WTC11 (cell line): ENCODE measurements around the gene RAET1E. TPM values are rescaled to one million over a fixed set of nuclear protein-coding genes. Genes with fewer than 3 reads are reported as not detected.
"Not testable (repeated sequence)": the region's sequence is repeated elsewhere in the genome, so short reads cannot be mapped to it uniquely, and the experiment has no call there.

Experiments used
- ATAC-seq: fragments of 200-7000 bp; cut with Tn5 transposase; 2 replicates; pipeline ENCODE4 v1.10.0; 2021; ENCODE audit warnings: mild to moderate bottlenecking, moderate library complexity
- CTCF ChIA-PET: fragments of 300-600 bp; sonication (Branson Sonifier 250); formaldehyde crosslinking; loops from one replicate; lab custom pipeline; 2021; ENCODE audit warnings: antibody characterized with exemption; lab: Charles Lee
- POLR2A ChIA-PET: fragments of 350-600 bp; sonication (Branson Sonifier 250); formaldehyde crosslinking; loops from one replicate; lab custom pipeline; 2021; ENCODE audit warnings: antibody characterized with exemption; lab: Charles Lee
- DNase-seq: peaks from one replicate; pipeline ENCODE4 v3.0.0; 2021; ENCODE audit warnings: low spot score
- H3K27ac Mint-ChIP-seq: 2 replicates; pipeline ENCODE4 v1.8.0; 2021; ENCODE audit warnings: mixed read lengths
- H3K27me3 Mint-ChIP-seq: 2 replicates; pipeline ENCODE4 v1.8.0; 2021; ENCODE audit warnings: low read depth, mild to moderate bottlenecking, moderate library complexity, mixed read lengths
- H3K36me3 Mint-ChIP-seq: 2 replicates; pipeline ENCODE4 v1.8.0; 2021; ENCODE audit warnings: mixed read lengths
- H3K4me1 Mint-ChIP-seq: 2 replicates; pipeline ENCODE4 v1.8.0; 2022; ENCODE audit warnings: mixed read lengths
- H3K4me3 Mint-ChIP-seq: 2 replicates; pipeline ENCODE4 v1.8.0; 2021; ENCODE audit warnings: mild to moderate bottlenecking, moderate library complexity, mixed read lengths
- H3K9me3 Mint-ChIP-seq: 2 replicates; pipeline ENCODE4 v1.8.0; 2021; ENCODE audit warnings: mixed read lengths
- CREB1 ChIP-seq: sonication (generic); formaldehyde crosslinking; IDR thresholded peaks from 2 replicates; pipeline ENCODE4 v1.8.0; 2023; ENCODE audit warnings: mild to moderate bottlenecking, missing genetic modification reagents
- FOXP1 ChIP-seq: sonication (generic); formaldehyde crosslinking; IDR thresholded peaks from 2 replicates; pipeline ENCODE4 v1.8.0; 2022; ENCODE audit warnings: missing genetic modification reagents, mild to moderate bottlenecking, moderate library complexity, borderline replicate concordance
- KAT7 ChIP-seq: sonication (generic); formaldehyde crosslinking; IDR thresholded peaks from 2 replicates; pipeline ENCODE4 v1.8.1; 2023; ENCODE audit warnings: missing genetic modification reagents, mild to moderate bottlenecking, borderline replicate concordance
- MXD4 ChIP-seq: fragments of 250-450 bp; sonication (Bioruptor Pico); IDR thresholded peaks from 2 replicates; pipeline ENCODE4 v1.8.0; 2021; ENCODE audit warnings: mild to moderate bottlenecking, moderate library complexity, borderline replicate concordance
- NFATC4 ChIP-seq: fragments of 250-450 bp; sonication (Bioruptor Pico); IDR thresholded peaks from 2 replicates; pipeline ENCODE4 v1.9.0; 2021; ENCODE audit warnings: mild to moderate bottlenecking
- PRDM15 ChIP-seq: sonication (generic); formaldehyde crosslinking; IDR thresholded peaks from 2 replicates; pipeline ENCODE4 v1.8.0; 2022; ENCODE audit warnings: missing genetic modification reagents
- PRRX2 ChIP-seq: fragments of 250-450 bp; sonication (Bioruptor Pico); IDR thresholded peaks from 2 replicates; pipeline ENCODE4 v1.8.0; 2021; ENCODE audit warnings: mild to moderate bottlenecking
- TCF7 ChIP-seq: sonication (generic); formaldehyde crosslinking; IDR thresholded peaks from 2 replicates; pipeline ENCODE4 v1.8.0; 2022; ENCODE audit warnings: mild to moderate bottlenecking, low read depth, missing genetic modification reagents, moderate library complexity
- TP53 ChIP-seq: sonication (generic); formaldehyde crosslinking; IDR thresholded peaks from 2 replicates; pipeline ENCODE4 v1.8.1; 2023; ENCODE audit warnings: mild to moderate bottlenecking, missing genetic modification reagents
- ZBTB21 ChIP-seq: sonication (generic); formaldehyde crosslinking; IDR thresholded peaks from 2 replicates; pipeline ENCODE4 v1.8.1; 2023; ENCODE audit warnings: mild to moderate bottlenecking, missing genetic modification reagents, borderline replicate concordance
- ZNF138 ChIP-seq: sonication (generic); formaldehyde crosslinking; conservative IDR thresholded peaks from 2 replicates; pipeline ENCODE4 v1.8.1; 2022; ENCODE audit warnings: mild to moderate bottlenecking, moderate library complexity, missing genetic modification reagents
- ZNF263 ChIP-seq: sonication (generic); formaldehyde crosslinking; IDR thresholded peaks from 2 replicates; pipeline ENCODE4 v1.8.1; 2022; ENCODE audit warnings: low read depth, mild to moderate bottlenecking, moderate library complexity, missing genetic modification reagents
- ZNF317 ChIP-seq: sonication (generic); formaldehyde crosslinking; IDR thresholded peaks from 2 replicates; pipeline ENCODE4 v1.8.1; 2023; ENCODE audit warnings: low read depth, mild to moderate bottlenecking, moderate library complexity, missing genetic modification reagents, borderline replicate concordance
- ZNF396 ChIP-seq: fragments of 250-450 bp; sonication (Bioruptor Pico); IDR thresholded peaks from 2 replicates; pipeline ENCODE4 v1.8.0; 2021; ENCODE audit warnings: mild to moderate bottlenecking, moderate library complexity, borderline replicate concordance
- ZNF423 ChIP-seq: fragments of 250-450 bp; sonication (Bioruptor Pico); IDR thresholded peaks from 2 replicates; pipeline ENCODE4 v2.1.2; 2022; ENCODE audit warnings: mild to moderate bottlenecking, moderate library complexity
- ZNF532 ChIP-seq: fragments of 250-450 bp; sonication (Bioruptor Pico); IDR thresholded peaks from 2 replicates; pipeline ENCODE4 v1.9.0; 2021; ENCODE audit warnings: mild to moderate bottlenecking, borderline replicate concordance
- total RNA-seq: library from RNA; stranded (reverse); gene quantifications from 3 replicates; pipeline ENCODE4 v1.2.3, GENCODE V29; 2021
- TF ChIP-seq, protein P1 (sequence below): fragments of 200-600 bp; IDR thresholded peaks from 2 replicates; pipeline ENCODE4 v1.8.0; 2022; ENCODE audit warnings: antibody characterized with exemption

Gene RAET1E
- total RNA-seq, 1 experiment from 2014 or later: not detected

GRCh38 chr6:149938571-149939355, 40.9 kb upstream of the RAET1E start:
- Mint-ChIP-seq H3K27me3 (peaks cover 100% of the 10 kb centered on the region), H3K4me3 (peak overlapping the region; percentile 57), H3K4me1 (peaks cover 11% of the 10 kb centered on the region), H3K36me3 (0 out of 2 replicates have a peak, but pooled peaks cover 4% of the 10 kb centered on the region), H3K27ac (no peak overlapping the region), H3K9me3 (no peaks in the 10 kb centered on the region)
- ChIA-PET POLR2A (no interaction called here), CTCF (interaction anchor here (2.5 kb wide), 1 partner anchor 78 kb away, joined by 7 read pairs; no protein-coding TSS in a partner anchor)
- TF ChIP-seq FOXP1 (peak; percentile 61; the same call in 1 of the 2 replicates), TCF7 (CRISPR knock-in tag) (no peak)
- ATAC-seq: no peak
- DNase-seq: no peak

DNA sequence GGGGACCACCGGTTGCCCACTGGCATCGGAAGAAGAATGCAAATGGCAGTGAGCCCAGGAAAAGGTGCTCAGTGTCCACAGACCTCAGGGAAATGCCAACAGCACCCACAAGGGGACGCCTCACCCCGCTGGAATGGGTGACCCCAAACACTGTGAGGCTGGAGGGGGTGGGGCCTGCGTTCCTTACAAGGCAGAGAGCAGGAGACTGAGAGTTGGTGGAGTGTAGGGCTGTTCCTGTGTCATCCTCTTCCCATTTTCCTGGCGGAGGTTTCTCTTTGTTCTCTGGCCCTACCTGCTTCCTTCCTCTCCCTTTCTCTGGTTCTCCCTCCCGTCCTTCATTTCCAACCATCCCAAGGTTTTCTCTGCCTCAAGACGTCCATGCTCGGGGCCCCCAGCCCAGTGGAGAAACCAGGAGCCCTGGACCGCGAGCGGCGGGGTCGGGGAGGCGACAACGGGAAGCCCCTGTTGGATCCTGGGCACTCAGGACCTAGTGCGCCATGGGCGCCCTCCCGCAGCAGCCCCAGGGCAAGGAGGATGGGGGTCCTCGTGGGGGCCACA, 40.2 kb upstream of the RAET1E start:
- H3K9me3 Mint-ChIP-seq, H3K27ac Mint-ChIP-seq, POLR2A ChIA-PET: not testable (repeated sequence)
- H3K4me3 Mint-ChIP-seq: peak overlapping the region; percentile 57
- H3K27me3 Mint-ChIP-seq: peaks cover 100% of the 10 kb centered on the region
- TF ChIP-seq, protein P1, sequence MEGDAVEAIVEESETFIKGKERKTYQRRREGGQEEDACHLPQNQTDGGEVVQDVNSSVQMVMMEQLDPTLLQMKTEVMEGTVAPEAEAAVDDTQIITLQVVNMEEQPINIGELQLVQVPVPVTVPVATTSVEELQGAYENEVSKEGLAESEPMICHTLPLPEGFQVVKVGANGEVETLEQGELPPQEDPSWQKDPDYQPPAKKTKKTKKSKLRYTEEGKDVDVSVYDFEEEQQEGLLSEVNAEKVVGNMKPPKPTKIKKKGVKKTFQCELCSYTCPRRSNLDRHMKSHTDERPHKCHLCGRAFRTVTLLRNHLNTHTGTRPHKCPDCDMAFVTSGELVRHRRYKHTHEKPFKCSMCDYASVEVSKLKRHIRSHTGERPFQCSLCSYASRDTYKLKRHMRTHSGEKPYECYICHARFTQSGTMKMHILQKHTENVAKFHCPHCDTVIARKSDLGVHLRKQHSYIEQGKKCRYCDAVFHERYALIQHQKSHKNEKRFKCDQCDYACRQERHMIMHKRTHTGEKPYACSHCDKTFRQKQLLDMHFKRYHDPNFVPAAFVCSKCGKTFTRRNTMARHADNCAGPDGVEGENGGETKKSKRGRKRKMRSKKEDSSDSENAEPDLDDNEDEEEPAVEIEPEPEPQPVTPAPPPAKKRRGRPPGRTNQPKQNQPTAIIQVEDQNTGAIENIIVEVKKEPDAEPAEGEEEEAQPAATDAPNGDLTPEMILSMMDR: 0 out of 2 replicates have a peak, but pooled peaks have one; percentile 14
- TF ChIP-seq, all 79 proteins: peak for 1; not testable (repeated sequence) for 78
- CTCF ChIA-PET, H3K36me3 Mint-ChIP-seq, DNase-seq: not testable (repeated sequence)
- peak; percentile 83 for ATAC-seq
- H3K4me1 Mint-ChIP-seq: peaks cover 11% of the 10 kb centered on the region

GRCh38 chr6:149936743-149937142, 38.8 kb upstream of the RAET1E start:
- no peak overlapping the region for H3K27ac Mint-ChIP-seq
- H3K4me3 Mint-ChIP-seq: no peak overlapping the region
- H3K36me3 Mint-ChIP-seq: 0 out of 2 replicates have a peak, but pooled peaks cover 4% of the 10 kb centered on the region
- H3K27me3 Mint-ChIP-seq: peaks cover 97% of the 10 kb centered on the region
- no peaks in the 10 kb centered on the region for H3K9me3 Mint-ChIP-seq
- peaks cover 8% of the 10 kb centered on the region for H3K4me1 Mint-ChIP-seq
- no peak for ATAC-seq
- TF ChIP-seq ZBTB21 (CRISPR knock-in tag): no peak
- no peak for TF ChIP-seq ZNF263 (CRISPR knock-in tag)
- TF ChIP-seq ZNF138 (CRISPR knock-in tag): no peak
- TF ChIP-seq CREB1: no peak
- no peak for TF ChIP-seq MXD4 (CRISPR knock-in tag)
- no peak for TF ChIP-seq ZNF532
- no peak for TF ChIP-seq ZNF423 (CRISPR knock-in tag)
- no peak for TF ChIP-seq PRDM15 (CRISPR knock-in tag)
- no peak for TF ChIP-seq ZNF317 (CRISPR knock-in tag)
- TF ChIP-seq NFATC4 (CRISPR knock-in tag): no peak
- no peak for TF ChIP-seq KAT7
- no peak for TF ChIP-seq PRRX2 (CRISPR knock-in tag)
- TF ChIP-seq TP53 (CRISPR knock-in tag): no peak
- TF ChIP-seq ZNF396 (CRISPR knock-in tag): no peak
- POLR2A ChIA-PET: no interaction called here
- CTCF ChIA-PET: no interaction called here
- DNase-seq: no peak
